GM23248 (cell line): Measurements from ENCODE around the gene SLC10A7. TPM values are rescaled to one million over a fixed set of nuclear protein-coding genes. Genes with fewer than 3 reads are reported as not detected.
A peak's percentile ranks its signal among the peaks of the same experiment; 100 is the strongest.

Source experiments
- DNase-seq: peaks from one replicate; pipeline ENCODE4 v3.0.0-alpha.2; 2015
- H2AFZ ChIP-seq: fragments of 200-600 bp; sonication (generic); 2 replicates; pipeline ENCODE4 v1.6.1; 2016; ENCODE audit warnings: antibody characterized with exemption
- H3F3A ChIP-seq: fragments of 200-600 bp; sonication (generic); 2 replicates; pipeline ENCODE4 v1.6.1; 2016; ENCODE audit warnings: mild to moderate bottlenecking, antibody characterized with exemption, mixed run types; ENCODE audit not compliant: insufficient read depth
- H3K27ac ChIP-seq: fragments of 200-600 bp; sonication (generic); 2 replicates; pipeline ENCODE4 v1.5.1; 2016; ENCODE audit warnings: mild to moderate bottlenecking
- H3K27me3 ChIP-seq: fragments of 200-600 bp; sonication (generic); replicated peaks from 2 replicates; pipeline ENCODE4 v1.6.1; 2016; ENCODE audit warnings: mild to moderate bottlenecking; ENCODE audit not compliant: insufficient read depth
- H3K36me3 ChIP-seq: fragments of 200-600 bp; sonication (generic); 2 replicates; pipeline ENCODE4 v1.6.1; 2016; ENCODE audit warnings: low read depth, mild to moderate bottlenecking
- H3K4me1 ChIP-seq: fragments of 200-600 bp; sonication (generic); 2 replicates; pipeline ENCODE4 v1.6.1; 2016; ENCODE audit warnings: mild to moderate bottlenecking; ENCODE audit not compliant: insufficient read depth
- H3K4me2 ChIP-seq: fragments of 200-600 bp; sonication (generic); one replicate; pipeline ENCODE4 v1.6.1; 2016; ENCODE audit warnings: mild to moderate bottlenecking; ENCODE audit not compliant: unreplicated experiment
- H3K4me3 ChIP-seq: fragments of 200-600 bp; sonication (generic); 2 replicates; pipeline ENCODE4 v1.5.1; 2016; ENCODE audit warnings: mild to moderate bottlenecking
- H3K79me2 ChIP-seq: fragments of 200-600 bp; sonication (generic); 2 replicates; pipeline ENCODE4 v1.6.1; 2016; ENCODE audit warnings: mild to moderate bottlenecking; ENCODE audit not compliant: insufficient read depth
- H3K9ac ChIP-seq: fragments of 200-600 bp; sonication (generic); 2 replicates; pipeline ENCODE4 v1.6.1; 2016; ENCODE audit warnings: mild to moderate bottlenecking
- H3K9me2 ChIP-seq: fragments of 200-600 bp; sonication (generic); 2 replicates; pipeline ENCODE4 v1.6.1; 2016; ENCODE audit warnings: mixed run types, mild to moderate bottlenecking, moderate library complexity; ENCODE audit not compliant: insufficient read depth
- H3K9me3 ChIP-seq: fragments of 200-600 bp; sonication (generic); one replicate; pipeline ENCODE4 v1.6.1; 2017; ENCODE audit warnings: low read depth
- H4K20me1 ChIP-seq: fragments of 200-600 bp; sonication (generic); 2 replicates; pipeline ENCODE4 v1.6.0; 2016; ENCODE audit not compliant: insufficient read depth
- EZH2 ChIP-seq: fragments of 200-600 bp; sonication (generic); IDR thresholded peaks from 2 replicates; pipeline ENCODE4 v1.6.1; 2018; ENCODE audit warnings: antibody characterized with exemption, mild to moderate bottlenecking; ENCODE audit not compliant: insufficient read depth, poor library complexity, severe bottlenecking
- EZH2phosphoT487 ChIP-seq: fragments of 200-600 bp; sonication (generic); IDR thresholded peaks from 2 replicates; pipeline ENCODE4 v1.6.1; 2018; ENCODE audit warnings: antibody characterized with exemption, moderate library complexity, mild to moderate bottlenecking, low read depth; ENCODE audit not compliant: insufficient read depth
- WGBS, 2 experiments: methylation state at CpG; one replicate each; pipeline ENCODE4 v1.1.6; 2015 to 2017; ENCODE audit warnings: low lambda C conversion rate in 2 of 2, low coverage in 1 of 2; ENCODE audit errors: missing lambda C conversion rate in 2 of 2; 5-methylcytosine and 5-hydroxymethylcytosine counted together
- in situ Hi-C: fragments of 300-500 bp; cut with MboI; formaldehyde crosslinking; loops from 2 replicates; pipeline ENCODE4 v1.15.0; 2020
- polyA plus RNA-seq: library from polyadenylated mRNA; unstranded; fragments of >200 nt; fragmentation: Nextera tagmentation; extraction: Ambion mirVana; gene quantifications from 2 replicates; pipeline ENCODE4 v1.2.1, GENCODE V29; 2016
- total RNA-seq: library from RNA; depleted of rRNA; stranded (reverse); fragments of >200 nt; shearing (Covaris generic); gene quantifications from 2 replicates; pipeline ENCODE4 v1.2.3, GENCODE V29; 2014

Gene SLC10A7
- total and polyA plus RNA-seq, 2 experiments from 2014 or later = 4.5 to 8.1 TPM

- Histone ChIP-seq H3K4me2 (no peak overlapping the region), H3K36me3 (no peaks in the 10 kb centered on the region), H3K27ac (no peak overlapping the region), H3K4me3 (no peak overlapping the region), H3K4me1 (peaks cover 22% of the 10 kb centered on the region), H4K20me1 (no peaks in the 10 kb centered on the region), H3F3A (peaks cover 30% of the 10 kb centered on the region), H2AFZ (no peak overlapping the region), H3K9me2 (no peaks in the 10 kb centered on the region), H3K79me2 (no peaks in the 10 kb centered on the region), H3K27me3 (no peaks in the 10 kb centered on the region), H3K9me3 (no peaks in the 10 kb centered on the region), H3K9ac (no peak overlapping the region)
- no peak for DNase-seq
- no peak for TF ChIP-seq EZH2phosphoT487
- TF ChIP-seq EZH2 = no peak
- in situ Hi-C loops = no loop called here
- WGBS, 2 experiments = 90 to 93% methylated on average over 5 of the region's 5 CpGs
These were observed 268.6 kb downstream of the SLC10A7 start for GRCh38 chr4:146252969-146253611.

GRCh38 chr4:146247356-146247755 lies 274.4 kb downstream of the SLC10A7 start:
- Histone ChIP-seq H3K27ac (no peak overlapping the region), H3K4me1 (peaks cover 24% of the 10 kb centered on the region), H2AFZ (no peak overlapping the region), H3K9me3 (no peaks in the 10 kb centered on the region), H3K9me2 (no peaks in the 10 kb centered on the region), H3K9ac (no peak overlapping the region), H3K79me2 (no peaks in the 10 kb centered on the region), H3K27me3 (no peaks in the 10 kb centered on the region), H3K36me3 (no peaks in the 10 kb centered on the region), H3K4me2 (no peak overlapping the region), H3F3A (peaks cover 18% of the 10 kb centered on the region; the same call in 1 of the 2 replicates), H3K4me3 (no peak overlapping the region), H4K20me1 (no peaks in the 10 kb centered on the region)
- in situ Hi-C loops = no loop called here
- peak; percentile 20 for DNase-seq
- TF ChIP-seq EZH2 = no peak
- TF ChIP-seq EZH2phosphoT487 = no peak
- 50 to 58% methylated on average over 2 of the region's 2 CpGs for WGBS, 2 experiments

- H3K36me3 ChIP-seq = no peaks in the 10 kb centered on the region
- H3K4me3 ChIP-seq = no peak overlapping the region
- no peak overlapping the region for H3K9ac ChIP-seq
- H3K79me2 ChIP-seq = no peaks in the 10 kb centered on the region
- H3K4me2 ChIP-seq = no peak overlapping the region
- H3K27ac ChIP-seq = no peak overlapping the region
- 58 to 62% methylated on average over 6 of the region's 6 CpGs for WGBS, 2 experiments
- H3K27me3 ChIP-seq = no peaks in the 10 kb centered on the region
- no peak for DNase-seq
- TF ChIP-seq EZH2phosphoT487 (no peak), EZH2 (no peak)
- no peaks in the 10 kb centered on the region for H3K9me3 ChIP-seq
- no peaks in the 10 kb centered on the region for H4K20me1 ChIP-seq
- no peaks in the 10 kb centered on the region for H3K9me2 ChIP-seq
- peaks cover 21% of the 10 kb centered on the region; the same call in 1 of the 2 replicates for H3F3A ChIP-seq
- peaks cover 34% of the 10 kb centered on the region for H3K4me1 ChIP-seq
- H2AFZ ChIP-seq = no peak overlapping the region
- in situ Hi-C loops = no loop called here
These were observed 275.4 kb downstream of the SLC10A7 start for GRCh38 chr4:146246381-146246780.

GRCh38 chr4:146245850-146246249 lies 275.9 kb downstream of the SLC10A7 start:
- Histone ChIP-seq H4K20me1 (no peaks in the 10 kb centered on the region), H3F3A (peaks cover 26% of the 10 kb centered on the region), H3K79me2 (no peaks in the 10 kb centered on the region), H3K9me3 (no peaks in the 10 kb centered on the region), H3K4me2 (peak overlapping the region; percentile 2), H3K4me1 (peaks cover 39% of the 10 kb centered on the region), H2AFZ (no peak overlapping the region), H3K9ac (no peak overlapping the region), H3K9me2 (no peaks in the 10 kb centered on the region), H3K4me3 (no peak overlapping the region), H3K36me3 (no peaks in the 10 kb centered on the region), H3K27me3 (no peaks in the 10 kb centered on the region), H3K27ac (peak overlapping the region; percentile 15)
- WGBS, 2 experiments = 9 to 10% methylated on average over 4 of the region's 4 CpGs
- in situ Hi-C loops = no loop called here
- peak; percentile 47 for DNase-seq
- TF ChIP-seq EZH2 (no peak), EZH2phosphoT487 (no peak)
